Epithelial cell of proximal tubule (primary cell): ENCODE measurements around the gene UTP3. TPM values are rescaled to one million over a fixed set of nuclear protein-coding genes. Genes with fewer than 3 reads are reported as not detected.
"Not testable (repeated sequence)": the region's sequence is repeated elsewhere in the genome, so short reads cannot be mapped to it uniquely, and the experiment has no call there.

Source experiments
- DNase-seq: peaks from one replicate; pipeline ENCODE4 v3.0.0-alpha.2; 2011; ENCODE audit warnings: low read depth
- H3K4me3 ChIP-seq: 2 replicates; pipeline ENCODE4 v1.5.1; 2011; ENCODE audit warnings: low read depth, mild to moderate bottlenecking, low read length
- total RNA-seq: library from RNA; depleted of rRNA; stranded (reverse); fragments of >200 nt; gene quantifications from 2 replicates; pipeline ENCODE4 v1.2.3, GENCODE V29; 2015
- TF ChIP-seq, protein P1 (sequence below): conservative IDR thresholded peaks from 2 replicates; pipeline ENCODE4 v1.5.1; 2012; ENCODE audit warnings: low read depth, mild to moderate bottlenecking, low read length

The UTP3 gene, protein sequence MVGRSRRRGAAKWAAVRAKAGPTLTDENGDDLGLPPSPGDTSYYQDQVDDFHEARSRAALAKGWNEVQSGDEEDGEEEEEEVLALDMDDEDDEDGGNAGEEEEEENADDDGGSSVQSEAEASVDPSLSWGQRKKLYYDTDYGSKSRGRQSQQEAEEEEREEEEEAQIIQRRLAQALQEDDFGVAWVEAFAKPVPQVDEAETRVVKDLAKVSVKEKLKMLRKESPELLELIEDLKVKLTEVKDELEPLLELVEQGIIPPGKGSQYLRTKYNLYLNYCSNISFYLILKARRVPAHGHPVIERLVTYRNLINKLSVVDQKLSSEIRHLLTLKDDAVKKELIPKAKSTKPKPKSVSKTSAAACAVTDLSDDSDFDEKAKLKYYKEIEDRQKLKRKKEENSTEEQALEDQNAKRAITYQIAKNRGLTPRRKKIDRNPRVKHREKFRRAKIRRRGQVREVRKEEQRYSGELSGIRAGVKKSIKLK
- total RNA-seq = 28.0 and 29.0 TPM in 2 replicates

- TF ChIP-seq, protein P1, sequence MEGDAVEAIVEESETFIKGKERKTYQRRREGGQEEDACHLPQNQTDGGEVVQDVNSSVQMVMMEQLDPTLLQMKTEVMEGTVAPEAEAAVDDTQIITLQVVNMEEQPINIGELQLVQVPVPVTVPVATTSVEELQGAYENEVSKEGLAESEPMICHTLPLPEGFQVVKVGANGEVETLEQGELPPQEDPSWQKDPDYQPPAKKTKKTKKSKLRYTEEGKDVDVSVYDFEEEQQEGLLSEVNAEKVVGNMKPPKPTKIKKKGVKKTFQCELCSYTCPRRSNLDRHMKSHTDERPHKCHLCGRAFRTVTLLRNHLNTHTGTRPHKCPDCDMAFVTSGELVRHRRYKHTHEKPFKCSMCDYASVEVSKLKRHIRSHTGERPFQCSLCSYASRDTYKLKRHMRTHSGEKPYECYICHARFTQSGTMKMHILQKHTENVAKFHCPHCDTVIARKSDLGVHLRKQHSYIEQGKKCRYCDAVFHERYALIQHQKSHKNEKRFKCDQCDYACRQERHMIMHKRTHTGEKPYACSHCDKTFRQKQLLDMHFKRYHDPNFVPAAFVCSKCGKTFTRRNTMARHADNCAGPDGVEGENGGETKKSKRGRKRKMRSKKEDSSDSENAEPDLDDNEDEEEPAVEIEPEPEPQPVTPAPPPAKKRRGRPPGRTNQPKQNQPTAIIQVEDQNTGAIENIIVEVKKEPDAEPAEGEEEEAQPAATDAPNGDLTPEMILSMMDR = peak; percentile 95
- H3K4me3 ChIP-seq = peak within 1 kb of the TSS; percentile 100
- peak; percentile 99 for DNase-seq
These were observed at the start of gene UTP3 for GRCh38 chr4:70687821-70688794. UTP3 (plus strand) TSS chr4:70688532; CDS start chr4:70688678, 146 bp downstream.

DNA sequence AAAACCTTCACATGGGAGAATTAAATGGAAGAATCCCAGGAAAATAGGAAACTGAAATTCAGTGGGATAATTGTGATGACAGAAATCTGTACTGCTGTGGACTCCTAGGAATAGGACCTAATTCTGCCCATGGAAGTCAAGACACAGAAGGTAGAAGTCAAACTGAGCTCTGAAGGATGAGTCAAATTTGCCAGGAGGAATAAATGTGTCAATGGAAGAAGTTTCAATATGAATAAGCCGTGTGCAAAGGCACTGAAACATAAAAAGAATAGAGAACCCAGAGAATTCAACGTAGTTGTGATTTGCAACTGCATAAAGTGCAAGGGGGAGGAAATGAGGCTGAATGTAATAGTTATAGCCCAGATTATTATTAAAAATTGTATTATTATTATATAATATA, 48.1 kb upstream of the UTP3 start:
- no peak overlapping the region for H3K4me3 ChIP-seq
- no peak for DNase-seq
- TF ChIP-seq, protein P1 = no peak

DNA sequence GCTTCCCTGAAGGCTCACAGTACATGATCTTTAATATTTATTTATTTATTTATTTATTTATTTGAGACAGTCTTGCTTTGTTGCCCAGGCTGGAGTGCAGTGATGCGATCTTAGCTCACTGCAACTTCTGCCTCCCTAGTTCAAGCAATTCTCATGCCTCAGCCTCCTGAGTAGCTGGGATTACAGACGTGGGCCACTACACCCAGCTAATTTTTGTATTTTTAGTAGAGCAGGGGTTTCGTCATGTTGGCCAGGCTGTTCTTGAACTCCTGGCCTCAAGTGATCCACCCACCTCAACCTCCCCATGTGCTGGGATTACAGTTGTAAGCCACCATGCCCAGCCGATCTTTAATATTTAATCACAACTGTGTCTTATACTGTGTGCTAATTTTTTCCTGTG, 37.6 kb upstream of the UTP3 start:
- H3K4me3 ChIP-seq, DNase-seq: not testable (repeated sequence)

DNA sequence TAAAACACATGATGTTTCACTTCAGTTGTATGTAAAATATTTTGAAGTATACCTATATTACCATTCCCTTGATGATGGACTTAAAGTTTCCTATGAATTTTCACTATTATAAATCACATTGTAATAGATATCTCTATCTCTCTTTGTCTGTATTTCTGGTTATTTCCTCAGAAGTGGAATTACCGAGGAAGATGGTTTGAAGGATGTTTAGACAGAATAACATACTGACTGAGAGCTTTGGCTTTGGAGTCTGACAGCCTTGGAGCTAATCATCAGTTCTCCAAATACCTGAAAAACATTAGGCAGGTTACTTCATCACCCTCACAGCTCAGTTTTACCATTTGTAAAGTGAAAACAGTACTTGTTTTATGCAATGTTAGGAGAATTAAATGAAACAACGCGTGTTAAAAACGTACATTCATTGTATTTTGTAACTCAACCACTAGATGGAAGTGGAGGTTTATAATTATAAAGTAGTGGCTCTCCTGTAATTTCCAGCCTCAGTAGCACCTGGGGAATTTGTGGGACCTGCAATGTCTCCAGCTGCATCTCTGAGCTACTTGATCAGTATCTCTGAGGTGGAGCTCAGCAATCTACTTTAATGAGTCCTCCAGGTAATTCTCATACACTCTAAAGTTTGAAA, 36.3 kb upstream of the UTP3 start:
- no peak for DNase-seq
- TF ChIP-seq, protein P1 = peak; percentile 52
- H3K4me3 ChIP-seq = no peak overlapping the region

DNA sequence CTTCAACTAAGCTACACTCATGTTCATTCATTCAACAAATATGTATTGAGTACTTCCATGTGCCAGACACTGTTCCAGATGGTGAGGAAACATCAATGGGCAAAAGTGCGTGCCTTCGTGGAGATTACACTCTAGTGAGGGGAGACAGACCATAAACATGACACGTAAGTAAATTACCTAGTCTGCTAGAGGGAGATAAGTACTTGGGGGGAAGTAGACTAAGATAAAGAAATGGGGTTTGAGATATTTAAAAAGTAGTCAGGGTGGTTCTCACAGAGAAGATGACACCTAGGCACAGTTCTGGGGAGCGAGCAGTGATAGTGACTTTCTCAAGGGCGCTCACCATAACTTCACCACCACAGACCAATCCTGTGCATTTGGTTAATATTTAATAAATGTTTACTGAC, 33.7 kb upstream of the UTP3 start:
- H3K4me3 ChIP-seq = no peak overlapping the region
- TF ChIP-seq, protein P1 = no peak
- no peak for DNase-seq

DNA sequence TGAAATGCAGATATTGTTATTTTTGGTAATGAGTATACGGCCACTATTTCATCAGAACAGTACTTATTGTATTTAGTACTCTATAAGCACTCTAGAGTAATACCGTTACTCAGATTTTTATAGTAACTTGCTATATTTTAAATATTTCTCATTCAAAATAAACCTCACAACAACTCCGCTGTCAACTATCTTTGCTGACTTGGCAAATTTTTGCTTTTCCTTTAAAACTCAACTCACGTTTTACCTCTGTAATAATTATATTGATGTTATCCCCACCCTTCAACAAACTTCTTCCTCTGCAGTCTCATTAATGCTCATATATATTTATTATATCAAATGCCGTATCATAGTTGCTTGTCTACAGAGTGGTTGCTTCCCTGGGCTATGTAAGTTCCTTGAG, 31.0 kb upstream of the UTP3 start:
- no peak for DNase-seq
- H3K4me3 ChIP-seq = no peak overlapping the region
- TF ChIP-seq, protein P1 = no peak

GRCh38 chr4:70658418-70658817, 29.9 kb upstream of the UTP3 start:
- no peak for DNase-seq
- TF ChIP-seq, protein P1 = no peak
- no peak overlapping the region for H3K4me3 ChIP-seq
